ENCODE results near the gene HIPK2.

DNA sequence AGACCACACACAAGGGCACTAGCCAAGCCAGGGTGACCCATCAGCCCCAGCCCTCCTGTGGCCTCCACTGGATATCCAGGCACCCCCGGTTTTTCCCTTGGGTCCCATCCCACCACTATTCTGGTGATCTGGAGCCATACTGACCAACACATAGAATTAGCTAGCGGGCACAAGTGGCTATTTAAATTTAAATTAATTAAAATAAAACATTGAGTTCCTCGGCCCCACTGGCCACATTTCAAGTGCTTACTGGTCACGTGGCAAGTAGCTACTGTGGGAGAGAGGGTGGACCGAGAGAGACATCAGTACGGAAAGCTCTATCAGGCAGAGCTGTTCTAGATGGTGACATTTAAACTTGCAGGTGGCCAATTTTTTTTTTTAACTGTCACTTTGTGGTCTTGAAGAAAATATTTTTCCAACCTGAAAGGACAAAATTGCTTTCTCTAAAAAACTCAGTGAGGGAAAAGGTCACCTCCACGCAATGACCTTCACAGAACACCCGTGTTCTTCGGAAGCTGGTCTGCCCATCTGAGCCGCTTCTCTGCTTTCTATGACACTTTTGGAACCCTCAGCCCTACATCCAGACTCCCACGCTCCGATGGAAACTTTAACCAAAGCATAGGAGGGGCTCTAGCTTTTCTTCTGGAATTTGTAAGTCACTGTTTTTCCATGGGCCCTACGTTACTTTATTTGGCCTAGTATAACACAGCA, 30.0 kb downstream of the HIPK2 start:
- TF ChIP-seq ARNTL (CRISPR knock-in tag; IDR thresholded peaks at IDR 0.05; ENCODE audit: borderline replicate concordance, low read depth) (no peak), BACH2 (CRISPR knock-in tag; IDR thresholded peaks at IDR 0.05; ENCODE audit: borderline replicate concordance) (no peak), CREB5 (CRISPR knock-in tag; IDR thresholded peaks at IDR 0.05; ENCODE audit: low read depth) (no peak), RARB (CRISPR knock-in tag; IDR thresholded peaks at IDR 0.05) (no peak), ZNF70 (CRISPR knock-in tag; IDR thresholded peaks at IDR 0.05) (no peak), OSR1 (CRISPR knock-in tag; IDR thresholded peaks at IDR 0.05) (no peak), ZC3H10 (CRISPR knock-in tag; IDR thresholded peaks at IDR 0.05) (no peak), PPARA (CRISPR knock-in tag; IDR thresholded peaks at IDR 0.05; ENCODE audit: borderline replicate concordance) (no peak), TOX (CRISPR knock-in tag; IDR thresholded peaks at IDR 0.05; ENCODE audit: borderline replicate concordance) (no peak), PATZ1 (CRISPR knock-in tag; IDR thresholded peaks at IDR 0.05; ENCODE audit: borderline replicate concordance) (no peak), POU6F1 (CRISPR knock-in tag; IDR thresholded peaks at IDR 0.05; ENCODE audit: borderline replicate concordance, low read depth) (no peak)
